PC-3 (cell line): ENCODE results near the gene FAM217A. TPM values are rescaled to one million over a fixed set of nuclear protein-coding genes. Genes with fewer than 3 reads are reported as not detected.

Experiments used
- ATAC-seq: fragments of 200-7000 bp; cut with Tn5 transposase; 2 replicates; pipeline ENCODE4 v1.9.1; 2020; ENCODE audit warnings: mild to moderate bottlenecking, moderate library complexity
- BruUV-seq: library from RNA; stranded (reverse); fragments of 400-500 nt; replicated peaks from 2 replicates; lab custom pipeline; 2021; lab: Mats Ljungman, UMichigan
- CTCF ChIA-PET: fragments of 300-600 bp; sonication (Branson Sonifier 250); formaldehyde crosslinking; loops from one replicate; lab custom pipeline; 2022; ENCODE audit warnings: antibody characterized with exemption; lab: Charles Lee
- POLR2A ChIA-PET: fragments of 300-600 bp; sonication (Branson Sonifier 250); formaldehyde crosslinking; loops from one replicate; lab custom pipeline; 2022; ENCODE audit warnings: antibody characterized with exemption; ENCODE audit not compliant: unreplicated experiment; lab: Charles Lee
- DNase-seq: peaks from one replicate; pipeline ENCODE4 v3.0.0-alpha.2; 2015
- H2AFZ ChIP-seq: fragments of 300-600 bp; sonication (generic); 2 replicates; pipeline ENCODE4 v1.6.0; 2016; ENCODE audit warnings: antibody characterized with exemption, low read length
- H3F3A ChIP-seq: fragments of 300-600 bp; sonication (generic); one replicate; pipeline ENCODE4 v1.6.0; 2017; ENCODE audit warnings: antibody characterized with exemption, low read length, control low read depth, mild to moderate bottlenecking; ENCODE audit not compliant: unreplicated experiment
- H3K27ac ChIP-seq: fragments of 300-600 bp; sonication (generic); 2 replicates; pipeline ENCODE4 v1.5.1; 2016; ENCODE audit warnings: mild to moderate bottlenecking, low read length
- H3K27me3 ChIP-seq: fragments of 300-600 bp; sonication (generic); 2 replicates; pipeline ENCODE4 v1.6.1; 2016; ENCODE audit warnings: low read length, mixed read lengths
- H3K36me3 ChIP-seq: fragments of 300-600 bp; sonication (generic); 2 replicates; pipeline ENCODE4 v1.6.1; 2016; ENCODE audit warnings: low read depth, mixed run types, low read length, mixed read lengths
- H3K4me1 ChIP-seq: fragments of 300-600 bp; sonication (generic); 2 replicates; pipeline ENCODE4 v1.5.1; 2016; ENCODE audit warnings: low read length; ENCODE audit not compliant: insufficient read depth
- H3K4me2 ChIP-seq: fragments of 300-600 bp; sonication (generic); 2 replicates; pipeline ENCODE4 v1.6.0; 2016; ENCODE audit warnings: low read length
- H3K4me3 ChIP-seq: fragments of 300-600 bp; sonication (generic); 2 replicates; pipeline ENCODE4 v1.5.1; 2016; ENCODE audit warnings: mild to moderate bottlenecking, low read length, mixed read lengths
- H3K79me2 ChIP-seq: fragments of 300-600 bp; sonication (generic); 2 replicates; pipeline ENCODE4 v1.6.1; 2017; ENCODE audit warnings: low read length, mixed read lengths
- H3K9ac ChIP-seq: fragments of 300-600 bp; sonication (generic); 2 replicates; pipeline ENCODE4 v1.6.0; 2016; ENCODE audit warnings: mild to moderate bottlenecking, low read length
- H3K9me2 ChIP-seq: fragments of 300-600 bp; sonication (generic); replicated peaks from 2 replicates; pipeline ENCODE4 v1.6.1; 2016; ENCODE audit warnings: mixed run types, low read length, mixed read lengths
- H3K9me3 ChIP-seq: fragments of 300-600 bp; sonication (generic); 2 replicates; pipeline ENCODE4 v1.6.1; 2016; ENCODE audit warnings: low read length, mixed read lengths
- H4K20me1 ChIP-seq: fragments of 300-600 bp; sonication (generic); 2 replicates; pipeline ENCODE4 v1.6.1; 2016; ENCODE audit warnings: low read length, mixed read lengths
- EZH2 ChIP-seq: fragments of 300-600 bp; sonication (generic); IDR thresholded peaks from one replicate; pipeline ENCODE4 v1.6.1; 2017; ENCODE audit warnings: antibody characterized with exemption, mild to moderate bottlenecking, low read length; ENCODE audit not compliant: unreplicated experiment
- EZH2phosphoT487 ChIP-seq: fragments of 300-600 bp; sonication (generic); IDR thresholded peaks from 2 replicates; pipeline ENCODE4 v1.6.1; 2018; ENCODE audit warnings: mild to moderate bottlenecking, antibody characterized with exemption, low read length, borderline replicate concordance
- intact Hi-C: fragments of 100-400 bp; cut with micrococcal nuclease; formaldehyde crosslinking; loops from 2 replicates; pipeline ENCODE4 v1.9.0; 2023
- total RNA-seq: library from RNA; depleted of rRNA; stranded (reverse); fragments of >200 nt; gene quantifications from 2 replicates; pipeline ENCODE4 v1.2.3, GENCODE V29; 2014
- TF ChIP-seq, protein P1 (sequence below): fragments of 300-600 bp; sonication (generic); conservative IDR thresholded peaks from 2 replicates; pipeline ENCODE4 v1.5.1; 2017; ENCODE audit warnings: antibody characterized with exemption, low read depth, mild to moderate bottlenecking, low read length

FAM217A gene
- total RNA-seq, 1 experiment from 2014 or later: not detected

GRCh38 chr6:4041480-4041879 is 37.5 kb downstream of the FAM217A start:
- DNase-seq (no peak), ATAC-seq (no peak)
- no peaks in the 10 kb centered on the region for H3K9me3 ChIP-seq
- H3F3A ChIP-seq: no peaks in the 10 kb centered on the region
- no peaks in the 10 kb centered on the region for H3K4me1 ChIP-seq
- H3K27me3 ChIP-seq: no peaks in the 10 kb centered on the region
- intact Hi-C loops: no loop called here
- H2AFZ ChIP-seq: no peak overlapping the region
- no peak overlapping the region for H3K4me3 ChIP-seq
- no peaks in the 10 kb centered on the region for H3K9me2 ChIP-seq
- no peak overlapping the region for H3K4me2 ChIP-seq
- peaks cover 54% of the 10 kb centered on the region for H3K79me2 ChIP-seq
- H3K27ac ChIP-seq: no peak overlapping the region
- no TSS peak for BruUV-seq
- H4K20me1 ChIP-seq: peaks cover 13% of the 10 kb centered on the region; the same call in 1 of the 2 replicates
- ChIA-PET POLR2A (no interaction called here), CTCF (no interaction called here)
- H3K36me3 ChIP-seq: peaks cover 65% of the 10 kb centered on the region
- TF ChIP-seq EZH2: no peak
- TF ChIP-seq EZH2phosphoT487: no peak
- TF ChIP-seq, protein P1, sequence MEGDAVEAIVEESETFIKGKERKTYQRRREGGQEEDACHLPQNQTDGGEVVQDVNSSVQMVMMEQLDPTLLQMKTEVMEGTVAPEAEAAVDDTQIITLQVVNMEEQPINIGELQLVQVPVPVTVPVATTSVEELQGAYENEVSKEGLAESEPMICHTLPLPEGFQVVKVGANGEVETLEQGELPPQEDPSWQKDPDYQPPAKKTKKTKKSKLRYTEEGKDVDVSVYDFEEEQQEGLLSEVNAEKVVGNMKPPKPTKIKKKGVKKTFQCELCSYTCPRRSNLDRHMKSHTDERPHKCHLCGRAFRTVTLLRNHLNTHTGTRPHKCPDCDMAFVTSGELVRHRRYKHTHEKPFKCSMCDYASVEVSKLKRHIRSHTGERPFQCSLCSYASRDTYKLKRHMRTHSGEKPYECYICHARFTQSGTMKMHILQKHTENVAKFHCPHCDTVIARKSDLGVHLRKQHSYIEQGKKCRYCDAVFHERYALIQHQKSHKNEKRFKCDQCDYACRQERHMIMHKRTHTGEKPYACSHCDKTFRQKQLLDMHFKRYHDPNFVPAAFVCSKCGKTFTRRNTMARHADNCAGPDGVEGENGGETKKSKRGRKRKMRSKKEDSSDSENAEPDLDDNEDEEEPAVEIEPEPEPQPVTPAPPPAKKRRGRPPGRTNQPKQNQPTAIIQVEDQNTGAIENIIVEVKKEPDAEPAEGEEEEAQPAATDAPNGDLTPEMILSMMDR: no peak
- H3K9ac ChIP-seq: no peak overlapping the region

DNA sequence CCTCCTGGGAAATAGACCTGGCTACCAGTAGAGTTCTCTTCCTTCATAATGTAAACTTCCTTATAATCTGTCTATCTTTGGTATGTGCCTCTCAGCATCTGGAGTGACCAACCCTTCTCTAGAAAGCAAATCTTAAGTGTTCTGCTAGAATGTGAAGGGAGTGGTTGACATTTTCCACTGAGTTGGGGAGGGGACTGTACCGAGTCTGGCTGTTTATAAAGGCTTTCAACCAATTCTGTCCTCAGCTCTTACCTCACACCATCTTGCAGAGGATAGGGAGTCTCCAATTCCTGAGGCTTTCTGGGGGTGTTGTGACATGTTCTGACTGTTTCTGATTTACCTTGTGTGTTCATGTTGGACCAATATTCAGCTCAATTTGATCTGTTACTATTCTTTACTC is 39.6 kb downstream of the FAM217A start:
- Histone ChIP-seq H3K9ac (no peak overlapping the region), H4K20me1 (peaks cover 22% of the 10 kb centered on the region), H3K79me2 (peaks cover 61% of the 10 kb centered on the region), H2AFZ (no peak overlapping the region), H3K27ac (no peak overlapping the region), H3K36me3 (peaks cover 60% of the 10 kb centered on the region), H3K4me2 (no peak overlapping the region), H3K9me2 (no peaks in the 10 kb centered on the region), H3K4me3 (no peak overlapping the region), H3K4me1 (no peaks in the 10 kb centered on the region), H3F3A (no peaks in the 10 kb centered on the region), H3K9me3 (no peaks in the 10 kb centered on the region), H3K27me3 (no peaks in the 10 kb centered on the region)
- TF ChIP-seq EZH2phosphoT487 (no peak), EZH2 (no peak)
- TF ChIP-seq, protein P1: no peak
- intact Hi-C loops: no loop called here
- DNase-seq: no peak
- CTCF ChIA-PET: no interaction called here
- POLR2A ChIA-PET: interaction anchor here (0.6 kb wide), 1 partner anchor 14 kb away, joined by 7 read pairs; no protein-coding TSS in a partner anchor
- ATAC-seq: no peak
- no TSS peak for BruUV-seq

GRCh38 chr6:4036581-4036980 is 42.4 kb downstream of the FAM217A start:
- DNase-seq: no peak
- TF ChIP-seq EZH2: no peak
- TF ChIP-seq EZH2phosphoT487: no peak
- CTCF ChIA-PET: no interaction called here
- ATAC-seq: no peak
- Histone ChIP-seq H3K27ac (no peak overlapping the region), H3K4me3 (no peak overlapping the region), H3K27me3 (no peaks in the 10 kb centered on the region), H3K9me2 (no peaks in the 10 kb centered on the region), H3K36me3 (peaks cover 62% of the 10 kb centered on the region), H3K9me3 (no peaks in the 10 kb centered on the region), H3K9ac (no peak overlapping the region), H3K4me1 (no peaks in the 10 kb centered on the region), H3K79me2 (peaks cover 76% of the 10 kb centered on the region), H4K20me1 (peaks cover 34% of the 10 kb centered on the region), H3K4me2 (no peak overlapping the region), H3F3A (no peaks in the 10 kb centered on the region), H2AFZ (no peak overlapping the region)
- intact Hi-C loops: no loop called here
- BruUV-seq: no TSS peak
- POLR2A ChIA-PET: no interaction called here
